HG03439 (cell line): ENCODE data around the gene RDH8.
"Not testable (repeated sequence)": the region's sequence is repeated elsewhere in the genome, so short reads cannot be mapped to it uniquely, and the experiment has no call there.

Source experiments
- ATAC-seq: cut with Tn5 transposase; IDR thresholded peaks from one replicate; pipeline ENCODE4 v1.9.1; 2021; ENCODE audit warnings: mild to moderate bottlenecking, moderate library complexity; ENCODE audit not compliant: unreplicated experiment

The RDH8 gene

GRCh38 chr19:10005632-10006334, 7.5 kb upstream of the RDH8 start:
- ATAC-seq: no peak

- no peak for ATAC-seq
These were observed 7.0 kb upstream of the RDH8 start for GRCh38 chr19:10006335-10006708.

- no peak for ATAC-seq
These were observed 6.4 kb upstream of the RDH8 start for GRCh38 chr19:10006752-10007323.

GRCh38 chr19:10007371-10008183, 5.7 kb upstream of the RDH8 start:
- ATAC-seq: no peak

- ATAC-seq: no peak
These were observed 5.0 kb upstream of the RDH8 start for GRCh38 chr19:10008184-10008765.

GRCh38 chr19:10009714-10010224, 3.5 kb upstream of the RDH8 start:
- ATAC-seq: no peak

- no peak for ATAC-seq
These were observed 3.0 kb upstream of the RDH8 start, which contains the start of gene COL5A3 for GRCh38 chr19:10010247-10010691. COL5A3 (minus strand) TSS chr19:10010504; CDS start chr19:10010385, 119 bp downstream.

GRCh38 chr19:10010939-10011338, 2.3 kb upstream of the RDH8 start:
- no peak for ATAC-seq

- ATAC-seq: no peak
These were observed 1.3 kb upstream of the RDH8 start for GRCh38 chr19:10011974-10012373.

- no peak for ATAC-seq
These were observed 743 bp downstream of the RDH8 start for GRCh38 chr19:10013834-10014618.

GRCh38 chr19:10018263-10018662, 5.0 kb downstream of the RDH8 start:
- ATAC-seq: no peak

GRCh38 chr19:10018786-10019185, 5.5 kb downstream of the RDH8 start:
- no peak for ATAC-seq

- ATAC-seq: no peak
These were observed 6.0 kb downstream of the RDH8 start for GRCh38 chr19:10019246-10019645.

GRCh38 chr19:10020851-10021250, 7.6 kb downstream of the RDH8 start:
- ATAC-seq: no peak

- no peak for ATAC-seq
These were observed 8.2 kb downstream of the RDH8 start for GRCh38 chr19:10021446-10021845.

- ATAC-seq: no peak
These were observed 8.6 kb downstream of the RDH8 start for GRCh38 chr19:10021863-10022262.

GRCh38 chr19:10023096-10023495, 9.8 kb downstream of the RDH8 start:
- not testable (repeated sequence) for ATAC-seq

- ATAC-seq: no peak
These were observed 13.5 kb downstream of the RDH8 start for GRCh38 chr19:10026744-10027143.

GRCh38 chr19:10027158-10027997, 14.1 kb downstream of the RDH8 start:
- no peak for ATAC-seq

- ATAC-seq: no peak
These were observed 20.3 kb downstream of the RDH8 start for GRCh38 chr19:10033614-10034013.
